OCI-M1 (cell line): ENCODE results near the gene FAM222B.
"Not testable (repeated sequence)": the region's sequence is repeated elsewhere in the genome, so short reads cannot be mapped to it uniquely, and the experiment has no call there.

ENCODE experiments used
- DNase-seq: peaks from one replicate; lab custom pipeline; 2025; lab: John Stamatoyannopoulos, UW

FAM222B gene

GRCh38 chr17:28744972-28745785 lies 97.4 kb downstream of the FAM222B start:
- peak; percentile 68 for DNase-seq

GRCh38 chr17:28744104-28744971 lies 98.3 kb downstream of the FAM222B start:
- DNase-seq, result peak; percentile 84

- DNase-seq, result peak; percentile 96
These were observed 99.1 kb downstream of the FAM222B start, which contains the start of gene TRAF4 for GRCh38 chr17:28743243-28744103. Gene TRAF4 (plus strand): TSS chr17:28744011. CDS start chr17:28744113, 102 bp downstream.

- peak; percentile 99 for DNase-seq
These were observed 100.9 kb downstream of the FAM222B start for GRCh38 chr17:28741358-28742349.

GRCh38 chr17:28740406-28741357 lies 101.9 kb downstream of the FAM222B start:
- no peak for DNase-seq

GRCh38 chr17:28738680-28739384 lies 103.8 kb downstream of the FAM222B start:
- no peak for DNase-seq

GRCh38 chr17:28737770-28738679 lies 104.6 kb downstream of the FAM222B start:
- no peak for DNase-seq

GRCh38 chr17:28737316-28737715 lies 105.3 kb downstream of the FAM222B start:
- no peak for DNase-seq

GRCh38 chr17:28735913-28736769 lies 106.4 kb downstream of the FAM222B start:
- DNase-seq, result not testable (repeated sequence)

GRCh38 chr17:28735242-28735722 lies 107.3 kb downstream of the FAM222B start:
- peak; percentile 92 for DNase-seq

- no peak for DNase-seq
These were observed 107.8 kb downstream of the FAM222B start for GRCh38 chr17:28734712-28735241.

- DNase-seq, result no peak
These were observed 109.2 kb downstream of the FAM222B start for GRCh38 chr17:28733346-28733745.

GRCh38 chr17:28729950-28730330 lies 112.7 kb downstream of the FAM222B start:
- no peak for DNase-seq

GRCh38 chr17:28728364-28729200 lies 114.0 kb downstream of the FAM222B start, which contains the start of gene NEK8:
Gene NEK8 (plus strand): TSS chr17:28728788. CDS start chr17:28728814, 26 bp downstream.
- peak; percentile 99 for DNase-seq
